Kidney (tissue), 22 donors: ENCODE measurements around the gene OR6C65. TPM values are rescaled to one million over a fixed set of nuclear protein-coding genes. Genes with fewer than 3 reads are reported as not detected.
A peak's percentile ranks its signal among the peaks of the same experiment; 100 is the strongest.
"Not testable (repeated sequence)": the region's sequence is repeated elsewhere in the genome, so short reads cannot be mapped to it uniquely, and the experiment has no call there.

Experiments used
- DNase-seq, 5 donors: peaks; one replicate each; pipeline ENCODE4 v3.0.0-alpha.2; 2013 to 2020
- FAIRE-seq: peaks from 2 replicates; lab custom pipeline; 2012; peaks lifted over from hg19 to GRCh38; lab: Jason Lieb, UNC
- H3K27ac ChIP-seq, 2 donors: one replicate each; pipeline ENCODE4 v1.7.0; 2013; ENCODE audit warnings: low read depth in 2 of 2, low read length in 2 of 2, inconsistent platforms in 1 of 2
- H3K27me3 ChIP-seq: one replicate; pipeline ENCODE4 v1.7.1; 2013; ENCODE audit warnings: low read length, inconsistent platforms; ENCODE audit not compliant: control insufficient read depth, insufficient read depth
- H3K36me3 ChIP-seq, 3 donors: one replicate each; pipeline versions ENCODE4 v1.7.0 to v1.7.1; 2013; ENCODE audit warnings: low read length in 3 of 3, control low read depth in 1 of 3, inconsistent platforms in 1 of 3; ENCODE audit not compliant: insufficient read depth in 3 of 3, control insufficient read depth in 2 of 3
- H3K4me1 ChIP-seq, 3 donors: one replicate each; pipeline versions ENCODE4 v1.7.0 to v1.7.1; 2013; ENCODE audit warnings: low read length in 3 of 3, inconsistent platforms in 1 of 3, low read depth in 1 of 3; ENCODE audit not compliant: control insufficient read depth in 2 of 3, insufficient read depth in 2 of 3
- H3K4me3 ChIP-seq, 3 donors: one replicate each; pipeline versions ENCODE4 v1.7.0 to v1.8.1; 2013; ENCODE audit warnings: low read length in 3 of 3, control low read depth in 1 of 3, inconsistent platforms in 1 of 3
- H3K9ac ChIP-seq, 3 donors: one replicate each; pipeline versions ENCODE4 v1.7.0 to v1.7.1; 2013; ENCODE audit warnings: low read length in 3 of 3, control low read depth in 1 of 3, inconsistent platforms in 1 of 3
- H3K9me3 ChIP-seq, 3 donors: one replicate each; pipeline versions ENCODE4 v1.7.0 to v1.7.1; 2013; ENCODE audit warnings: low read length in 3 of 3, control low read depth in 1 of 3, inconsistent platforms in 1 of 3; ENCODE audit not compliant: control insufficient read depth in 2 of 3, insufficient read depth in 1 of 3
- CTCF ChIP-seq: IDR thresholded peaks from 3 replicates; pipeline ENCODE4 v1.5.1; 2012; ENCODE audit warnings: mild to moderate bottlenecking, moderate library complexity, borderline replicate concordance; ENCODE audit not compliant: insufficient read depth; ENCODE audit errors: extremely low read depth
- intact Hi-C: fragments of 100-400 bp; cut with DNase I; formaldehyde crosslinking; loops from one replicate; pipeline ENCODE4 v1.11.1; 2022
- long read RNA-seq, 10 donors: library from polyadenylated mRNA in 1 of 10; unstranded in 1 of 10; transcript quantifications; one replicate each; pipeline ENCODE4 v2.0.0 and lab custom pipeline, GENCODE V29; 2021 to 2026
- polyA plus RNA-seq: library from polyadenylated mRNA; stranded (reverse); fragments of 350-450 nt; fragmentation: Illumina TruSeq; extraction: RNeasy Lipid Tissue Mini Kit (QIAGEN cat#74804); gene quantifications from one replicate; pipeline ENCODE4 v1.2.3, GENCODE V29; 2014; ENCODE audit warnings: low read depth, low replicate concordance; ENCODE audit not compliant: insufficient read depth
- total RNA-seq: library from RNA; stranded (reverse); fragmentation: NEBNext Ultra II Directional; extraction: Animal tissue kit (Norgen Biotek cat#: 25700); gene quantifications from one replicate; pipeline ENCODE4 v1.2.1, GENCODE V29; 2021
- donor health status: control.
- donor health status: control.
- donor health status: control.
- donor health status: control.
- donor health status: control.
- donor health status: DM: yes; HTN: yes; CAD: no.
- donor health status: Normal renal cell carcinoma (clear cell type).

OR6C65 gene
- total RNA-seq, result not detected
- polyA plus RNA-seq, result not detected
- long read RNA-seq, donor 1, result 0 reads
- long read RNA-seq, donor 2, result 0 reads
- long read RNA-seq, donor 3, result 0 reads
- long read RNA-seq, donor 4, result 0 reads
- long read RNA-seq, donor 5, result 0 reads
- long read RNA-seq, donor 6, result 0 reads
- long read RNA-seq, donor 7, result 0 reads
- long read RNA-seq, donor 8, partial matches to known transcripts, result 0 of 1 reads
- long read RNA-seq, donor 8, other reads (novel, unspliced or antisense), result 0 of 1 reads
- long read RNA-seq, donor 9, partial matches to known transcripts, result 0 of 1 reads
- long read RNA-seq, donor 9, other reads (novel, unspliced or antisense), result 0 of 1 reads
- long read RNA-seq, donor 10, result 0 reads

- DNase-seq, result no peak
Observed at GRCh38 chr12:55400229-55400628, at the start of gene OR6C65. Gene OR6C65 (plus strand): TSS chr12:55400529. CDS start chr12:55400529, 0 bp downstream.

GRCh38 chr12:55355338-55355737 is 45.0 kb upstream of the OR6C65 start:
- H3K4me3 ChIP-seq, intact Hi-C loops, H3K27me3 ChIP-seq, H3K9ac ChIP-seq, H3K36me3 ChIP-seq, FAIRE-seq, H3K27ac ChIP-seq, H3K4me1 ChIP-seq, H3K9me3 ChIP-seq, DNase-seq: not testable (repeated sequence)

More at GRCh38 chr12:55400229-55400628, at the start of gene OR6C65:
- peak; percentile 39 for FAIRE-seq
- no peak for TF ChIP-seq CTCF
- Histone ChIP-seq H3K4me1 (no peaks in the 10 kb centered on the region), H3K9ac (no peak within 1 kb of the TSS), H3K4me3 (no peak within 1 kb of the TSS), H3K27me3 (no peaks in the 10 kb centered on the region), H3K9me3 (no peaks in the 10 kb centered on the region), H3K27ac (no peak within 1 kb of the TSS), H3K36me3 (no peaks in the 10 kb centered on the region)
- intact Hi-C loops, result no loop called here

GRCh38 chr12:55362675-55363074 is 37.7 kb upstream of the OR6C65 start, which contains the start of gene OR6C75:
Gene OR6C75 (plus strand): TSS chr12:55362975. CDS start chr12:55365111, 2,136 bp downstream.
- H3K4me3 ChIP-seq, result no peak within 1 kb of the TSS
- H3K9ac ChIP-seq, result no peak within 1 kb of the TSS
- no peaks in the 10 kb centered on the region for H3K27me3 ChIP-seq
- H3K9me3 ChIP-seq, result no peaks in the 10 kb centered on the region
- no peaks in the 10 kb centered on the region for H3K4me1 ChIP-seq
- intact Hi-C loops, result no loop called here
- FAIRE-seq (no peak), DNase-seq (no peak)
- H3K27ac ChIP-seq, result no peak within 1 kb of the TSS
- no peaks in the 10 kb centered on the region for H3K36me3 ChIP-seq
- no peak for TF ChIP-seq CTCF

GRCh38 chr12:55365086-55365485 is 35.2 kb upstream of the OR6C65 start:
- no peak overlapping the region for H3K4me3 ChIP-seq
- no peak for TF ChIP-seq CTCF
- H3K9me3 ChIP-seq, result no peaks in the 10 kb centered on the region
- H3K4me1 ChIP-seq, result no peaks in the 10 kb centered on the region
- intact Hi-C loops, result no loop called here
- FAIRE-seq (no peak), DNase-seq (no peak)
- no peak overlapping the region for H3K9ac ChIP-seq
- H3K27ac ChIP-seq, result no peak overlapping the region
- H3K36me3 ChIP-seq, result no peaks in the 10 kb centered on the region
- H3K27me3 ChIP-seq, result no peaks in the 10 kb centered on the region
